BLaER1 (cell line): ENCODE measurements around the gene CDHR5.
A peak's percentile ranks its signal among the peaks of the same experiment; 100 is the strongest.

Experiments
- H3K27ac ChIP-seq: shearing (Covaris generic); formaldehyde crosslinking; 2 replicates; pipeline ENCODE4 v1.8.1; 2022
- H3K27me3 ChIP-seq: shearing (Covaris generic); formaldehyde crosslinking; 2 replicates; pipeline ENCODE4 v1.8.1; 2022
- H3K36me3 ChIP-seq: shearing (Covaris generic); formaldehyde crosslinking; 2 replicates; pipeline ENCODE4 v1.8.1; 2022
- H3K4me1 ChIP-seq: shearing (Covaris generic); formaldehyde crosslinking; 2 replicates; pipeline ENCODE4 v1.8.1; 2022
- H3K4me2 ChIP-seq: shearing (Covaris generic); formaldehyde crosslinking; 2 replicates; pipeline ENCODE4 v1.8.1; 2022
- H3K4me3 ChIP-seq: shearing (Covaris generic); formaldehyde crosslinking; 2 replicates; pipeline ENCODE4 v1.8.1; 2022
- H3K9ac ChIP-seq: shearing (Covaris generic); formaldehyde crosslinking; 2 replicates; pipeline ENCODE4 v1.8.1; 2022
- H3K9me3 ChIP-seq: shearing (Covaris generic); formaldehyde crosslinking; 2 replicates; pipeline ENCODE4 v1.8.1; 2022
- H4K20me1 ChIP-seq: shearing (Covaris generic); formaldehyde crosslinking; 2 replicates; pipeline ENCODE4 v1.8.1; 2022
- Cebpa-rat ChIP-seq: shearing (Covaris generic); IDR thresholded peaks from 2 replicates; pipeline ENCODE4 v1.8.1; 2022

The CDHR5 gene

DNA sequence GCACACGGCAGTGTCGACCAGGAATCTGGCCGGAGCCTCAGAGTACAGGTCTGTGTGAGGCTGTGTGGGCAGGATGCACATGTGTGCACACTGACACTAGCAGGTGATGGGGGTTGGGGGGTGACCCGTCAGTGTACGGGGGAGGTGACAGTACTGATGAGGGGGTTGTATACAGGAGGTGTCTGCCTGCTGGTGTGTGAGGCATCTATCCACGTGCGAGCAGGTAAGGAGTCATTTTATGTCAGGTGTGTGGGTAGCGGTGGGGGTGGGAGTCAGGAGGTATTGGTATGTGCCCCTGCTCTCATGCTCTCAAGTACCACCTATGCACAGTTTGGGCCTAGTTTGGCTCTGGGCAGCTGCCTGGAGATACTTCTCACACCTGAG lies 53.0 kb downstream of the CDHR5 start:
- peaks cover 23% of the 10 kb centered on the region for H4K20me1 ChIP-seq
- no peak overlapping the region for H3K4me2 ChIP-seq
- H3K4me3 ChIP-seq, result no peak overlapping the region
- no peaks in the 10 kb centered on the region for H3K9me3 ChIP-seq
- no peak overlapping the region for H3K27ac ChIP-seq
- peaks cover 16% of the 10 kb centered on the region for H3K27me3 ChIP-seq
- peaks cover 54% of the 10 kb centered on the region for H3K4me1 ChIP-seq
- H3K36me3 ChIP-seq, result no peaks in the 10 kb centered on the region
- no peak for TF ChIP-seq Cebpa-rat
- H3K9ac ChIP-seq, result no peak overlapping the region

- Histone ChIP-seq H3K4me3 (peak overlapping the region; percentile 92), H3K9me3 (no peaks in the 10 kb centered on the region), H4K20me1 (peaks cover 32% of the 10 kb centered on the region), H3K27me3 (peaks cover 3% of the 10 kb centered on the region), H3K4me1 (peaks cover 62% of the 10 kb centered on the region), H3K4me2 (peak overlapping the region; percentile 100), H3K36me3 (peaks cover 13% of the 10 kb centered on the region; the same call in 1 of the 2 replicates), H3K9ac (peak overlapping the region; percentile 95), H3K27ac (peak overlapping the region; percentile 94)
- TF ChIP-seq Cebpa-rat, result no peak
Measured at GRCh38 chr11:569158-569885, 55.4 kb downstream of the CDHR5 start.

DNA sequence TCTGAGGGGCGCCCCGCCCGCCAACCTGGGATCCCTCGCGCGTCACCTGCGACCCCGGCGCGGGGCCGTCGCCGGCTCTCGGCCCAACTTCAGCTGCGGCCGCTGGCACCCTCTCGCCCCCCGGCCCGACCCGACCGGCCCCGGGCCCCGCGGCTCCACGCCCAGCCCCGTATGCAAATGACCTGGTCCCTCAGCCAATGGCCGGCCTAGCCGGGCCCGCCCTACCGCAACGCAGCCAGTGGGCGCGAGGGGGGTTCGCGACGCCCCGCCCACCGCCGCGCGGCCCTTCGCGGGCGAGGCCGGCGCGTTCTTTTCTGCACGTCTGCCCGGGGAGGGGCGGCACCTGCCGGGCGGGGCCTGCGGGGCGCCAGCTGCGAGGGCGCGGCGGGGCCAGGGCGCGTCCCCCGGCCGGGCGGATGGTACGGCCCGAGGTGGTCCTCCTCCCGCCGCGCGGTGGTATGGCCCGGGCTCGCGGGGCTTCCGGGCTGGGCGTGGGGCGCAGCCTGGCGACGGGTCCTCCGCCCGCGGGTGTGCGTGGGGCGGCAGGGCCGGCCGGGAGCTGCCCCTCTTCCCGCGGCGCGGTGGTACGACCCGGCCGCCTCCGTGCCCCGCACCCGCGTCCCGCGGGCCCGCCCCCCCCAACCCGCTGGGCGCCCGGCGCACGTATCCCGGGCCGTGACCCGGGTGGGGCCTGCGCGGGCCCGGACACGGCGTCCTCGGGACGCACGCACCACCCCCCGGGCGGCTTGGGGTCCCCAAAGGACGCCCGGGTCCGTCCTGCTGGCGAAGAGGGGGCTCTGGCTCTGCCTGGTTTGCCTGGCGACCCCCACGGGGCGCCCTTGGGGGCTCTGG lies 56.2 kb downstream of the CDHR5 start:
- peak overlapping the region; percentile 92 for H3K4me3 ChIP-seq
- peak overlapping the region; percentile 94 for H3K27ac ChIP-seq
- peak overlapping the region; percentile 100 for H3K4me2 ChIP-seq
- peaks cover 39% of the 10 kb centered on the region for H4K20me1 ChIP-seq
- H3K9ac ChIP-seq, result peak overlapping the region; percentile 95
- H3K36me3 ChIP-seq, result peaks cover 21% of the 10 kb centered on the region
- H3K4me1 ChIP-seq, result peaks cover 63% of the 10 kb centered on the region
- no peaks in the 10 kb centered on the region for H3K27me3 ChIP-seq
- no peak for TF ChIP-seq Cebpa-rat
- H3K9me3 ChIP-seq, result no peaks in the 10 kb centered on the region

DNA sequence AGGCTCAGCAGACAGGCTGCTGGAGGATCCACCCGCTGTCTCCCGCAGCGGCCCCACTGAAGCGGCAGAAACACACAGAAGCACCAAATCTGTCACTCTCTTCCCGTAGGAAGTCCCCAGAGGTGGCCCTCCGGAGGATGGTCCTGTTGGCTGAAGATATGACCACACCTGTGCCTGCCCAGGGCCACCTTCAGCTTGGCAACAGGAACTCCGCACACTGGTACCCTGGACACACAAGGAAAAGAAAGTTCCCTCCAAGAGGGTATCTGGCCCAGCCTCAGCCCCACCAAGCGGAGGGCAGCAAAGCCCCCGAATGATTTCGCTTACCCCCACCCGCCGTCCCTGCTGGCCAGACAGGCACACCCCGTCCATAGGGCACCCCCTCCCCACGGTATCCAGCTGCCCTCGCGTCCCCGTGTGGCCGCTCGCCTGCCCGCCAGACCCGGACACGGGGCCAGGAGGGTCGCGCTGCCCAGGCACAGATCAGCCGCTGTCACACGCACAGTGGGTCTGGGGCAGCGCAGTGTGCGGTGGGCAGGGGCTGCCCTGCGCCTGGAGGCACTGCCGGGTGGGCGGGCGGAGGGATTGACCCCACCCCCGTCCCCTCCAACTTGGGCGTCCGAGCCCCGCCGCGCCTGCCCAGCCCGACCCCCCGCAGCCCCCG lies 57.0 kb downstream of the CDHR5 start:
- H3K9ac ChIP-seq, result peak overlapping the region; percentile 70
- peak overlapping the region; percentile 35; the same call in 1 of the 2 replicates for H3K27ac ChIP-seq
- peaks cover 47% of the 10 kb centered on the region for H4K20me1 ChIP-seq
- H3K4me2 ChIP-seq, result peak overlapping the region; percentile 80
- TF ChIP-seq Cebpa-rat, result no peak
- H3K4me3 ChIP-seq, result peak overlapping the region; percentile 92
- peaks cover 68% of the 10 kb centered on the region for H3K4me1 ChIP-seq
- H3K27me3 ChIP-seq, result no peaks in the 10 kb centered on the region
- no peaks in the 10 kb centered on the region for H3K9me3 ChIP-seq
- H3K36me3 ChIP-seq, result peaks cover 28% of the 10 kb centered on the region

DNA sequence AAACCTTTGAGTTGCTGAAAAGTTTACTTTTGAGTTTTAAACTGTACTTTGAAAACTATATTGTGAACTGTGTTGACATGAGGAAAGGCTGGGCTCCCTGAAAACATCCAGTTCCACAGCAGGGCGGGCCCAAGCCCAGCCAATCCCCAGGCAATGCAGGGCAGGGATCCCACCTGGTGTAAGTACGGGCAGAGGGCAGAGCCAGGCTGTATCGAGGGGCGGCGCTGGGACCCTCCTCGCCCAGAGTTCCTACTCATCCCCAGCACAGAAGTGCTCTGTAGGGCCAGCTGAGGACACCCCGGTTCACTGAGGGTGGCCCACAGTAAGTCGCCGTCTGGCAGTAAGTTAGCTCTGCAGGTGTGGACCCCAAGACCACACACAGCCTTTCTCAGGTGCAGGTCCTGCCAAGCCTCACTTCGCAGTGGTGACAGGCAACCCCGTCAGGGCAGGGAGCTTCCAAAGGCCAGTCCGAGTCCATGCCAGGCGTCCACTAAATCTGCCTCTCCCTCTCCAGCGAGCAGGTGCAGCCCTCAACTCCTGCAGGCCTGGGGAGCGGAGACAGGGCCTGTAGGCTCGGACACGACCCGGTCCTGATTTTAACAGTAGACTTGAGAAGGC lies 57.6 kb downstream of the CDHR5 start:
- H3K4me3 ChIP-seq, result peak overlapping the region; percentile 92
- H3K4me2 ChIP-seq, result peak overlapping the region; percentile 80
- H3K27ac ChIP-seq, result no peak overlapping the region
- TF ChIP-seq Cebpa-rat, result no peak
- no peaks in the 10 kb centered on the region for H3K27me3 ChIP-seq
- no peaks in the 10 kb centered on the region for H3K9me3 ChIP-seq
- H3K9ac ChIP-seq, result peak overlapping the region; percentile 70
- peaks cover 35% of the 10 kb centered on the region for H3K36me3 ChIP-seq
- H3K4me1 ChIP-seq, result peaks cover 72% of the 10 kb centered on the region
- H4K20me1 ChIP-seq, result peaks cover 54% of the 10 kb centered on the region
